NCI-H2171 treated with DMSO at 0.1 percent for 48 hours (cell line): Measurements from ENCODE around the gene LSP1.

Experiments used
- DNase-seq: peaks from one replicate; lab custom pipeline; 2025; lab: John Stamatoyannopoulos, UW

Gene LSP1

GRCh38 chr11:1917523-1918435 lies 64.9 kb downstream of the LSP1 start:
- no peak for DNase-seq

- no peak for DNase-seq
Measured at GRCh38 chr11:1918436-1919315, 65.8 kb downstream of the LSP1 start.

- DNase-seq = no peak
Measured at GRCh38 chr11:1919391-1920127, 66.7 kb downstream of the LSP1 start, which contains the start of gene TNNT3. Gene TNNT3 (plus strand): TSS chr11:1919703. CDS start chr11:1922875, 3,172 bp downstream.

- DNase-seq = no peak
Measured at GRCh38 chr11:1920128-1920908, 67.4 kb downstream of the LSP1 start.

- no peak for DNase-seq
Measured at GRCh38 chr11:1920909-1921573, 68.2 kb downstream of the LSP1 start.

- DNase-seq = no peak
Measured at GRCh38 chr11:1921574-1922141, 68.8 kb downstream of the LSP1 start.

GRCh38 chr11:1922481-1923081 lies 69.7 kb downstream of the LSP1 start:
- no peak for DNase-seq

- no peak for DNase-seq
Measured at GRCh38 chr11:1923201-1923956, 70.5 kb downstream of the LSP1 start.

- no peak for DNase-seq
Measured at GRCh38 chr11:1924181-1924580, 71.3 kb downstream of the LSP1 start.

- DNase-seq = no peak
Measured at GRCh38 chr11:1924646-1925372, 71.9 kb downstream of the LSP1 start.

GRCh38 chr11:1925373-1926155 lies 72.7 kb downstream of the LSP1 start:
- DNase-seq = no peak

GRCh38 chr11:1926156-1927025 lies 73.5 kb downstream of the LSP1 start:
- DNase-seq = no peak

GRCh38 chr11:1927026-1927847 lies 74.4 kb downstream of the LSP1 start:
- no peak for DNase-seq

- DNase-seq = no peak
Measured at GRCh38 chr11:1927848-1928469, 75.1 kb downstream of the LSP1 start.

GRCh38 chr11:1928470-1928890 lies 75.6 kb downstream of the LSP1 start:
- DNase-seq = no peak
